ENCODE measurements around the gene CABP4. TPM values are rescaled to one million over a fixed set of nuclear protein-coding genes. Genes with fewer than 3 reads are reported as not detected.

Gene CABP4
- total RNA-seq, 1 experiment from 2014 or later, result 24.8 TPM

DNA sequence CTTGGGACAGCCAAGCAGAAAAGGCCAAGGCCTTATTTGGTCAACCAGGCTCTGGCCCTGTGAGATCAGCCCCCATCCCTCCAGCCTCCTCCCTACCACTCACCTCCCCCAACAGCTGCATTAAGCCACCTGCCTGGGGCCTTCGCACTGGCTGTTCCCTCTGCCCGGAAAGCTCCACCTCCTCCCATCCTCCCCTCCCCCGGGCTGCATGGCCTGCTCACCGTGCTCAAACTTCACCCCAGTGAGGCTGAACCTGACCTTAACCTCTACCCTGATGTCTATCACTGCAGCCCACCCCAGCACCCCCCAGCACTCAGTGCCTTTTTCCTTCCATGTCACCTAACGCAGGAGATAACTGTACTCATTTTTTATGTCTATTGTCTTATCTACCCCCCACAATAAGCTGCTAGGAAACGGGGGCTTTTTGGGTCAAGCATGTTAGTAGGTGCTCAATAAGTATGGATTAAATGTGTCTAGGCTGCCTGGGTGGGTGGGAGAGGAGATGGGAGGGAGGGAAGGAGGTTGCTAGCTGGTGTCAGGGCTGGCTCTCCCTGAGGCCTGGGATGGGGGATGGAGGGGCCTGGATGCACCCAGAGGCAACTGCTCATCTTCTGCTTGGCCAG lies 18.6 kb upstream of the CABP4 start:
- Mint-ChIP-seq H3K4me3 (ENCODE audit: low read depth, unreplicated experiment) (no peak overlapping the region), H3K27me3 (ENCODE audit: unreplicated experiment) (no peaks in the 10 kb centered on the region), H3K36me3 (ENCODE audit: insufficient read depth, unreplicated experiment) (peaks cover 71% of the 10 kb centered on the region), H3K4me1 (ENCODE audit: low read depth, unreplicated experiment) (peaks cover 14% of the 10 kb centered on the region), H3K27ac (ENCODE audit: unreplicated experiment) (no peak overlapping the region), H3K9me3 (ENCODE audit: low read depth, unreplicated experiment) (no peaks in the 10 kb centered on the region)
- intact Hi-C loops (cut with micrococcal nuclease; ENCODE audit: unreplicated experiment), result no loop called here
- BruUV-seq (replicated peaks), result no TSS peak
- TF ChIP-seq, protein P1, sequence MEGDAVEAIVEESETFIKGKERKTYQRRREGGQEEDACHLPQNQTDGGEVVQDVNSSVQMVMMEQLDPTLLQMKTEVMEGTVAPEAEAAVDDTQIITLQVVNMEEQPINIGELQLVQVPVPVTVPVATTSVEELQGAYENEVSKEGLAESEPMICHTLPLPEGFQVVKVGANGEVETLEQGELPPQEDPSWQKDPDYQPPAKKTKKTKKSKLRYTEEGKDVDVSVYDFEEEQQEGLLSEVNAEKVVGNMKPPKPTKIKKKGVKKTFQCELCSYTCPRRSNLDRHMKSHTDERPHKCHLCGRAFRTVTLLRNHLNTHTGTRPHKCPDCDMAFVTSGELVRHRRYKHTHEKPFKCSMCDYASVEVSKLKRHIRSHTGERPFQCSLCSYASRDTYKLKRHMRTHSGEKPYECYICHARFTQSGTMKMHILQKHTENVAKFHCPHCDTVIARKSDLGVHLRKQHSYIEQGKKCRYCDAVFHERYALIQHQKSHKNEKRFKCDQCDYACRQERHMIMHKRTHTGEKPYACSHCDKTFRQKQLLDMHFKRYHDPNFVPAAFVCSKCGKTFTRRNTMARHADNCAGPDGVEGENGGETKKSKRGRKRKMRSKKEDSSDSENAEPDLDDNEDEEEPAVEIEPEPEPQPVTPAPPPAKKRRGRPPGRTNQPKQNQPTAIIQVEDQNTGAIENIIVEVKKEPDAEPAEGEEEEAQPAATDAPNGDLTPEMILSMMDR (IDR thresholded peaks at IDR 0.05; ENCODE audit: unreplicated experiment), result no peak
- CTCF ChIA-PET, result interaction anchor here (0.5 kb wide), 1 partner anchor 55 kb away, joined by 3 read pairs; no protein-coding TSS in a partner anchor
- no peak for DNase-seq

DNA sequence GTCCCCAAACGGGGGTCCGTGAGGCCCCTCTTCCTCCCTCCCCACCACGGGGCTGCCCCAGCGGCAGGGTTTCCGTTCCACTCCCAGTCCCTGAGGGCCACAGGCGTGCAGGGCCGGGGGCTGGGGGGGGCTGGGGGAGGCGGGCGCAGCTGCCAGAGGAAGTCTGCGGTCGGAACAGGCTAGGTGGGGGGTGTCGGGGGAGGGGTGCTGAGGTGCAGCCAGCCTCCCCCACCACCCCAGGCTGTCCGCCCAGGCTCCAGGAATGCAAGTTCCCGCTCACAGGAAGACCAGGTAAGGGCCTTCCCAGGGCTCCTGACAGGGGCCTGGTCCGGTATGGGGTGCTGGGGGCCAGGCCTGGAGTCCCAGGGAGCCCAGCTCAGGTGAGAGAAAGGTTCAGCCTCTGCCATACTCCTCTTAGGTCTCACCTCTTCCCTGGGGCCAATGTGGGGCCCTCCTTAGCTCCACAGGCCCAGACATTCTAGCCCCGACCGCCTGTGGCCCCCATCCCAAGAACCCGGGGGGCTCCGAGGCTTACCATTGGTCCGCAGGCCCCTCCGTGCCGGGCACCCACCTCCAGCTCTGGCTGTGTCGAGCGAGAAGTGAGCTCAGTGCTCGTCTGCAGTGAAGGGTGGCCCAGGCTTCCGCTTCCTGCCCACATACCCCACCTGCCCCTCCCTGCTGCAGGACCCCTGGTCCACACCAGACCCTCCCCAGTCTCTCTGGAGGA lies 17.9 kb upstream of the CABP4 start, which contains the start of gene PTPRCAP:
TSS of gene PTPRCAP (minus strand) at position 601 of the 727 bp plus-strand sequence. CDS start at position 538, 63 bp downstream.
- no TSS peak for BruUV-seq (replicated peaks)
- no peak for DNase-seq
- Mint-ChIP-seq H3K36me3 (ENCODE audit: insufficient read depth, unreplicated experiment) (peaks cover 73% of the 10 kb centered on the region), H3K27ac (ENCODE audit: unreplicated experiment) (no peak within 1 kb of the TSS), H3K4me1 (ENCODE audit: low read depth, unreplicated experiment) (peaks cover 14% of the 10 kb centered on the region), H3K27me3 (ENCODE audit: unreplicated experiment) (no peaks in the 10 kb centered on the region), H3K9me3 (ENCODE audit: low read depth, unreplicated experiment) (no peaks in the 10 kb centered on the region), H3K4me3 (ENCODE audit: low read depth, unreplicated experiment) (no peak within 1 kb of the TSS)
- intact Hi-C loops (cut with micrococcal nuclease; ENCODE audit: unreplicated experiment), result no loop called here
- CTCF ChIA-PET, result no interaction called here
- TF ChIP-seq, protein P1 (IDR thresholded peaks at IDR 0.05; ENCODE audit: unreplicated experiment), result no peak

GRCh38 chr11:67437809-67438157 lies 17.4 kb upstream of the CABP4 start:
- Mint-ChIP-seq H3K36me3 (ENCODE audit: insufficient read depth, unreplicated experiment) (peaks cover 77% of the 10 kb centered on the region), H3K27ac (ENCODE audit: unreplicated experiment) (no peak overlapping the region), H3K27me3 (ENCODE audit: unreplicated experiment) (no peaks in the 10 kb centered on the region), H3K9me3 (ENCODE audit: low read depth, unreplicated experiment) (no peaks in the 10 kb centered on the region), H3K4me3 (ENCODE audit: low read depth, unreplicated experiment) (no peak overlapping the region), H3K4me1 (ENCODE audit: low read depth, unreplicated experiment) (peaks cover 14% of the 10 kb centered on the region)
- BruUV-seq (replicated peaks), result no TSS peak
- intact Hi-C loops (cut with micrococcal nuclease; ENCODE audit: unreplicated experiment), result no loop called here
- DNase-seq, result no peak
- TF ChIP-seq, protein P1 (IDR thresholded peaks at IDR 0.05; ENCODE audit: unreplicated experiment), result no peak
- CTCF ChIA-PET, result no interaction called here

GRCh38 chr11:67438158-67438902 lies 16.8 kb upstream of the CABP4 start:
- peaks cover 83% of the 10 kb centered on the region for H3K36me3 Mint-ChIP-seq (ENCODE audit: insufficient read depth, unreplicated experiment)
- no peaks in the 10 kb centered on the region for H3K27me3 Mint-ChIP-seq (ENCODE audit: unreplicated experiment)
- TF ChIP-seq, protein P1 (IDR thresholded peaks at IDR 0.05; ENCODE audit: unreplicated experiment), result no peak
- BruUV-seq (replicated peaks), result no TSS peak
- H3K4me3 Mint-ChIP-seq (ENCODE audit: low read depth, unreplicated experiment), result no peak overlapping the region
- H3K27ac Mint-ChIP-seq (ENCODE audit: unreplicated experiment), result no peak overlapping the region
- H3K9me3 Mint-ChIP-seq (ENCODE audit: low read depth, unreplicated experiment), result no peaks in the 10 kb centered on the region
- no peak for DNase-seq
- CTCF ChIA-PET, result interaction anchor here (0.5 kb wide), 1 partner anchor 1047 kb away, joined by 7 read pairs; no protein-coding TSS in a partner anchor
- peaks cover 14% of the 10 kb centered on the region for H3K4me1 Mint-ChIP-seq (ENCODE audit: low read depth, unreplicated experiment)
- intact Hi-C loops (cut with micrococcal nuclease; ENCODE audit: unreplicated experiment), result no loop called here
